Osteoblast (primary cell): ENCODE data around the gene ACTR3C. TPM values are rescaled to one million over a fixed set of nuclear protein-coding genes. Genes with fewer than 3 reads are reported as not detected.
"Not testable (repeated sequence)": the region's sequence is repeated elsewhere in the genome, so short reads cannot be mapped to it uniquely, and the experiment has no call there.

Experiments used
- DNase-seq: peaks from one replicate; pipeline ENCODE4 v3.0.0; 2011; ENCODE audit warnings: low spot score, mixed read lengths; ENCODE audit not compliant: insufficient read length; ENCODE audit errors: missing footprints
- H2AFZ ChIP-seq: 2 replicates; pipeline ENCODE4 v1.6.0; 2011; ENCODE audit warnings: mild to moderate bottlenecking, low read length
- H3K27ac ChIP-seq: 2 replicates; pipeline ENCODE4 v1.5.1; 2011; ENCODE audit warnings: mild to moderate bottlenecking, low read depth, low read length, moderate library complexity
- H3K27me3 ChIP-seq: 2 replicates; pipeline ENCODE4 v1.6.0; 2012; ENCODE audit warnings: mild to moderate bottlenecking, control low read depth, inconsistent platforms, low read length, moderate library complexity; ENCODE audit not compliant: insufficient read depth
- H3K36me3 ChIP-seq: 2 replicates; pipeline ENCODE4 v1.5.1; 2011; ENCODE audit warnings: mild to moderate bottlenecking, low read length, control low read depth, moderate library complexity; ENCODE audit not compliant: insufficient read depth
- H3K4me1 ChIP-seq: 2 replicates; pipeline ENCODE4 v1.5.1; 2011; ENCODE audit warnings: mild to moderate bottlenecking, low read length, control low read depth, moderate library complexity; ENCODE audit not compliant: insufficient read depth
- H3K4me2 ChIP-seq: 2 replicates; pipeline ENCODE4 v1.6.0; 2011; ENCODE audit warnings: mild to moderate bottlenecking, low read length; ENCODE audit not compliant: insufficient read depth
- H3K4me3 ChIP-seq: fragments of 200-600 bp; sonication (generic); 3 replicates; pipeline ENCODE4 v1.5.1; 2012; ENCODE audit warnings: mild to moderate bottlenecking, low read length, inconsistent platforms; ENCODE audit not compliant: insufficient read depth
- H3K79me2 ChIP-seq: 2 replicates; pipeline ENCODE4 v1.6.0; 2012; ENCODE audit warnings: mild to moderate bottlenecking, low read length, control low read depth, inconsistent platforms; ENCODE audit not compliant: insufficient read depth
- H3K9me3 ChIP-seq: 2 replicates; pipeline ENCODE4 v1.5.1; 2011; ENCODE audit warnings: low read depth, low read length, control low read depth
- H4K20me1 ChIP-seq: 2 replicates; pipeline ENCODE4 v1.6.0; 2012; ENCODE audit warnings: mild to moderate bottlenecking, low read length, control low read depth; ENCODE audit not compliant: insufficient read depth
- total RNA-seq: library from RNA; depleted of rRNA; stranded (reverse); fragments of >200 nt; gene quantifications from 2 replicates; pipeline ENCODE4 v1.2.3, GENCODE V29; 2012

ACTR3C gene
- total RNA-seq, 1 donor = 1.8 TPM

- not testable (repeated sequence) for H3K9me3 ChIP-seq, H3K4me2 ChIP-seq, H2AFZ ChIP-seq, H3K27me3 ChIP-seq, H3K4me3 ChIP-seq, H3K4me1 ChIP-seq, H3K79me2 ChIP-seq, H3K27ac ChIP-seq, H4K20me1 ChIP-seq, H3K36me3 ChIP-seq, DNase-seq
Observed at GRCh38 chr7:150302908-150303310, 20.4 kb downstream of the ACTR3C start.

GRCh38 chr7:150297978-150298377 is 25.4 kb downstream of the ACTR3C start:
- not testable (repeated sequence) for H3K4me2 ChIP-seq, H3K27me3 ChIP-seq, H3K79me2 ChIP-seq, DNase-seq, H2AFZ ChIP-seq, H3K27ac ChIP-seq, H3K9me3 ChIP-seq, H3K4me3 ChIP-seq, H3K4me1 ChIP-seq, H4K20me1 ChIP-seq, H3K36me3 ChIP-seq

GRCh38 chr7:150296802-150297201 is 26.5 kb downstream of the ACTR3C start:
- H3K27ac ChIP-seq, H3K27me3 ChIP-seq, H3K4me1 ChIP-seq, H3K79me2 ChIP-seq, H3K4me2 ChIP-seq, H3K36me3 ChIP-seq, DNase-seq, H2AFZ ChIP-seq, H3K9me3 ChIP-seq, H3K4me3 ChIP-seq, H4K20me1 ChIP-seq: not testable (repeated sequence)

- H3K27me3 ChIP-seq, H3K9me3 ChIP-seq, H3K27ac ChIP-seq, H3K4me3 ChIP-seq, H2AFZ ChIP-seq, H4K20me1 ChIP-seq, H3K79me2 ChIP-seq, H3K4me2 ChIP-seq, H3K4me1 ChIP-seq, DNase-seq, H3K36me3 ChIP-seq: not testable (repeated sequence)
Observed at GRCh38 chr7:150295614-150296013, 27.7 kb downstream of the ACTR3C start.

GRCh38 chr7:150295027-150295426 is 28.3 kb downstream of the ACTR3C start:
- not testable (repeated sequence) for H3K4me2 ChIP-seq, H4K20me1 ChIP-seq, H3K27ac ChIP-seq, H3K79me2 ChIP-seq, H3K27me3 ChIP-seq, H3K4me1 ChIP-seq, H3K36me3 ChIP-seq, DNase-seq, H2AFZ ChIP-seq, H3K4me3 ChIP-seq, H3K9me3 ChIP-seq

GRCh38 chr7:150290317-150290716 is 33.0 kb downstream of the ACTR3C start:
- H3K79me2 ChIP-seq, H3K27ac ChIP-seq, H3K4me1 ChIP-seq, H2AFZ ChIP-seq, H3K4me2 ChIP-seq, H3K27me3 ChIP-seq, H3K9me3 ChIP-seq, DNase-seq, H4K20me1 ChIP-seq, H3K4me3 ChIP-seq, H3K36me3 ChIP-seq: not testable (repeated sequence)

- H3K9me3 ChIP-seq, H3K4me2 ChIP-seq, H3K4me1 ChIP-seq, H3K79me2 ChIP-seq, H3K27ac ChIP-seq, H2AFZ ChIP-seq, H3K27me3 ChIP-seq, H3K36me3 ChIP-seq, H3K4me3 ChIP-seq, H4K20me1 ChIP-seq, DNase-seq: not testable (repeated sequence)
Observed at GRCh38 chr7:150288816-150289215, 34.5 kb downstream of the ACTR3C start.

GRCh38 chr7:150287815-150288214 is 35.5 kb downstream of the ACTR3C start:
- not testable (repeated sequence) for DNase-seq, H3K9me3 ChIP-seq, H4K20me1 ChIP-seq

More at GRCh38 chr7:150287815-150288214, 35.5 kb downstream of the ACTR3C start:
- not testable (repeated sequence) for H3K79me2 ChIP-seq, H3K36me3 ChIP-seq, H3K4me3 ChIP-seq, H3K27ac ChIP-seq, H3K4me2 ChIP-seq, H3K4me1 ChIP-seq, H3K27me3 ChIP-seq, H2AFZ ChIP-seq
